AG20443 (cell line): Measurements from ENCODE around the gene AGAP1.

Experiments
- DNase-seq: peaks from one replicate; pipeline ENCODE4 v3.0.0; 2012; ENCODE audit warnings: low spot score, mixed read lengths

Gene AGAP1

GRCh38 chr2:235850289-235850688 lies 356.4 kb downstream of the AGAP1 start:
- no peak for DNase-seq

DNA sequence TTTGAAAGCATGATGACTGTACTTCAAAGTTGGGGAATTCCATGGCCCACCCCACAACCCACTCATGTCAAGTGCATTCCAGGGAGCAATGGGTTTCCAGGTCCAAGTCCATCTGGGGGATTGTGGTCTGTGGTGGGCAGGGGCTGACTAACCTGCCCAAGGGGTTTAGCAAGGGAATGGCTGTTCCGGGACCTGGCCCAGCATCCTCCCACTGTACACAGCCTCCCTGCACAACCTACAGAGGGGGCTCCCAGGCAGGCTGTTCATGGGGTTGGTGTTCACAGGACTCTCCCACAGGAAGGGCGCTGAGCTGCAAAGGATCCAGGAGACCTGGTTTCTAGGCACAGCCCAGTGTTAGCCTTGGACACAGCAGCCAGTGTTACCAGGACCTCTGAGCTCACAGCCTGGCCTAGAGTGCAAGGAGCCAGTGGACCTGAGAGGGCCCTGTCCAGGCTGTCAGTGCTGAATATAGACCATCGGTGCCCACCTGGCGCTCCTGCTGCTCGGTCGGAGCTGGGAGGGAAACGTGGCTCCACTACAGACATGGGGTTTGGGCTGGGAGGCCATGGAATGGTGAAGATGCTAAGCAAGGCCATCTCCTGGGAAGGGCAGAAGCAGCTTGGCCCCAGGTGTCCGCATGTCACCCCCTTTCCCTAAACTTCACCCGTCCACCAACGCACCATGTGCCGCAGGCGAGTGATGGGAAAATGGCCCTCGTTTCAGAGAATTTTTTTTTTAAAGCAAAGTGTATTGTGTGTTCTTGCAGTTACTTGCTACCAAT lies 357.1 kb downstream of the AGAP1 start:
- no peak for DNase-seq

DNA sequence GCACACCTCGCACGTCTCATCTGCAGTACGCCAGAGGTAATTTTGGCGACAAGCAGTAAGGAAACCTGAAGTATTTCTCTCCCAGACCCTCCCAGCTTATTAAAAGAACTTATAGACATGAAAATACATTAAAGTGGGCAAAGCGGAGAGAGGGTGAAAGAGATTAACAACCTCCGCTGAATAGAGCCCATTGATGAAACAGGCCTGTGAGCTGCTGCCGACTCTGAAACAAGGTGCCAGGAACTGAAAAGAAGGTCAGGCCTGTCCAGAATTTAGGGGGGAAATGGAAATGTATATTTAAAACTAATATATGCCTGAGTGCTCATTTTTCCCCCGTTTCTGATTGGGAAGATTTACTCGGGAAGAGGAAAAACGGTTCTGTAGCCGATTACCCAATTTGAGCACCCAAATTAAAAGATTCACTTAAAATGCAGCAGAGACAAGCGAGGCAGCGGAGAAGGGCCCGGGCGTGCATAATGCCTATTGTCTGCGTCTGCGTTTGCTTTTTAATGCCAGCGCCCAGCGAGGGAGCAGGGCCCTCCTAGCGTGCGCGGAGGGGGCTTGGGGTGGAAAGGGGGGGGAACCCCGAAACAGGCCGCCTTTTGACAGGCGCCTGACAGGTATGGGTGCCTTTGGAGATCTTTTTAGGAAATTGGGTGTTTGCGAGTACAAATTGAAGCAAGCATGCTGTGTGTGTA lies 358.1 kb downstream of the AGAP1 start:
- no peak for DNase-seq

DNA sequence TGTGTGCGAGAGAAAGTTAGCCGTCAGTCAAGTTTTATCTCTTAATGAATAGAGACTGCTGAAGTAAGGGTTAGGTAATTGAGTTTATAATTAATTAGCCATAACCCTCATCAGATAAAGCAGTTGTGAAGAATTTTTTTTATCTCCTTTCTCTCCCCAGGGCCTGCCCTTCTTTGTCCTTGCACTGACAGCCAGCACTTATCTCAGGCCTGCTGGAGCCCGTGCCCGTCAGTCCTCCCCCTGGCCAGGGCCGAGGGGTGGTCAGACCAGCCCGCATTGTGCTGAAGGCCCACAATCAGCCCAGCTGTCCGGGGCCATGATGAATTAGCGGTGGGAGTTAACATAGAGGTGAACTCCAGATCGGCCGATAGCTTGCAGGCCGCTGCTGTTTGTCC lies 358.7 kb downstream of the AGAP1 start:
- no peak for DNase-seq

- no peak for DNase-seq
These were observed 360.4 kb downstream of the AGAP1 start for GRCh38 chr2:235854276-235854675.

DNA sequence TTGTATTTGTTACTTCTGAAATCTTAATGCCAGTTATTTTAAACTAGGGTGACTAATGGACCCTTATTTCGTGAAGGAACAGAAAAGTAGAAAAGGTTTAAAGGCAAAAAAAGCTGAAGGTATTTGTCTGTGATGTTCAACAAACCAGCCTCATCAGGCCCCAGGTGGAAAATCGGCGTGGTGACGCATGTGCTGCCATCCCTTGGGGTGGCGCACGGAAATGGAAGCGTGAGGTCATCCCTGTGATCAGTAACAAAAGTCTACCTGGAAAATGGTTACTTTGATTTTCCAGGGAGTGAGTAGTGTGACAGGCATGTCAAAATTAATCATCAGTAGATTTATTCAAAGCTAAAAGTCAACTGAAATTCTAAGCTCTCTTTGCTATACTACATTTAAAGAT lies 361.2 kb downstream of the AGAP1 start:
- no peak for DNase-seq

DNA sequence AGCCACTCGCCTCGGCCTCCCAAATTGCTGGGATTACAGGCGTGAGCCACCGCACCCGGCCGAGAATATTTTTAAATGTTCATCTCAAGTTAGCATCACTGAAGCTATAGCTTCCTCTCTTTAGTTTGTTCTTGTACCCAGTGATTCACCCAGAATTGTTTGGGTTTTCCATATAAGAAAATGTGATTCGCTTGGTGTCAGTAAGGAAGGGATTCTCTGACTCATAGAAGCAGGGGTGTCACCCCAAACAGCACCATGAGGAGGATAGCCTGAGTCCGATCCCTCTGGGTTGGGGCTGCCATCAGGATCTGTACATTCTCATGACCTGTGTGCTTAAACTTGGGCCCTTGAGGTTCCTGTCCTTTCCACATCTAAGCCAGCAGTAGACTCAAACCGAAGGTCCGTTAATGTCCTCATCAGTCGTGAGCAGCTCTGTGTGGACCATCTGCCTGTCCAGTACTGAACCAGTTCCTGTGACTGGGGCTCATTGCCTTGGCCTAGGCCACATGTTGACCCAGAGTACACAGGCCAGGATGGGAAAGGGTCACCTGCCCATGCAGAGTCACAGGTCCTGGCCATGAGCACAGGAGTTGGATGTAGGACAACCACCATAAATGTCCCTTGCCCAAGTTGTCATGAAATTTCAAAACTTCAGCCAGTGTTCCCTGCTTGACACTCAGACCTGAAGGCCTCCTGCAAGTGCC lies 362.5 kb downstream of the AGAP1 start:
- no peak for DNase-seq

GRCh38 chr2:235857598-235857997 lies 363.8 kb downstream of the AGAP1 start:
- DNase-seq = no peak

DNA sequence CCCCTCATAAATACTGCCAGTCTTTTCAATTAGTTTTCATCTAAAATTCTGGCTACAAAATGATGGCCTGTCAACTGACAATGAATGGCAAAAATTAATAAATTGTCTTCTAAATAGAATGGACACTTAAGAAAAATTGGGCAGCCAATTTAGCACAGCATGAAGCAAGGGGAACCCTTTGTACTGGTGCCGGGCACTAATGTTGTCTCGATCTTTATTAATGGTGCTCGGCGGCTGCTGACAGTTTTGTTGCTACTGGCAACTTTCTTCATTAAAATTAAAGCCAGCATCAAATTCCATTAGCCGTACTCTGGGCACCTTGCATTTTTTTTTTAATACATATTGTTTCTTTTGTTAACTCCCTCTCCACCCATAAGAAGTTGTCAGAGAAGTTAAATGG lies 365.0 kb downstream of the AGAP1 start:
- no peak for DNase-seq

DNA sequence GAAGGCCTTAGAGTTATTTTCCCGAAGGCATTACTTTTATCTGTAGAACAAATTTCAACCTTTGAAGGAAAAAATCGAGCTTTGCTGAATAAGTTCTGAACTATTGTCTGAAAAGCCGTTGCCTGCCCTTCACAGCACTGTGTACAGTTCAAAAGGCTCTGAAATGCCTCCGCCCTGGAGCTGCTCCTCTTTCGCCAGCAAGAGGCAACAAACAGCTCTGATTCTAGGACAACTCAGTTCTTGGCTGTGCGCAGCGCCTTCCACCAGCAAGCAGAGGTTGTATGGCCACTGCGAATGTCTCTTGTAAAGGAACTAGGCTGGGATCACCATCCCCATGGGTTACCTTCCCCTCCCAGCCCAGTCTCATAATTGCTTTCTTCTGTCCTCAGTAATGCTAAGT lies 365.8 kb downstream of the AGAP1 start:
- no peak for DNase-seq

DNA sequence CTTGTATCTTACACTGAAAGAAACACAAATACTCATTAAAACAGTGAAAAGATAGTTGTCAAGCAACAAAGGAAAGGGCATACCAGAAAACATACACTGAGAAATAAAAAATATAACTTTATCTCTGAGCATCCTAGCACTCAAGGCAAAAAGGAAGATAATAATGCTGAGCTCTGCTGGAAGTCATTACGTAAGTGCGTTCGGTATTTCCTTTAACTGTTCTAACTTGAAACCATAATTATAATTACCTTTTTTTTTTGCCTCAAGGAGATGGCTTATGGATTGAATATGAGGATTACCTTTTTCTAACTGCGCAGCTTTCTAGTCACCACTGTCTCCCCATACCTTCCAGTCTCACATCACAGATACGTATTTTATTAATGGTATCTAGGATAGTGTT lies 366.3 kb downstream of the AGAP1 start:
- no peak for DNase-seq

DNA sequence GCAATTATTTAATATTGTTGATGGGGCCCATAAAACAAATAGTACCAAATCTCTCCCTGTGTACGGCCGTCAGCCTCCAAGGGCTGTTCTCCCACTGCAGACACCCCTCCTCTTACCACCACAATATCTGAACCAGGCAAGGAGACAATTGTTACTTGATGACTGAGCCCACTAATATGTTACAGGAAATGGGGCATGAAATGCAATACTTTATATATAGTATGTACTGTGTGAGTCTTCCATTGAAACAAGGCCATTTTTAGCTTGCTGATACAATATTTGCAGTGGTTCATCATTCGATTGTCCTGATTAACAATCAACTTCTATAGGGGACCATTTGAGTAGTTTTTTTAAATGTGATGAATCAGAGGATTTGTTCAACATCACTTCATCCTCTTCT lies 367.0 kb downstream of the AGAP1 start:
- DNase-seq = no peak

GRCh38 chr2:235861383-235861782 lies 367.5 kb downstream of the AGAP1 start:
- DNase-seq = no peak

DNA sequence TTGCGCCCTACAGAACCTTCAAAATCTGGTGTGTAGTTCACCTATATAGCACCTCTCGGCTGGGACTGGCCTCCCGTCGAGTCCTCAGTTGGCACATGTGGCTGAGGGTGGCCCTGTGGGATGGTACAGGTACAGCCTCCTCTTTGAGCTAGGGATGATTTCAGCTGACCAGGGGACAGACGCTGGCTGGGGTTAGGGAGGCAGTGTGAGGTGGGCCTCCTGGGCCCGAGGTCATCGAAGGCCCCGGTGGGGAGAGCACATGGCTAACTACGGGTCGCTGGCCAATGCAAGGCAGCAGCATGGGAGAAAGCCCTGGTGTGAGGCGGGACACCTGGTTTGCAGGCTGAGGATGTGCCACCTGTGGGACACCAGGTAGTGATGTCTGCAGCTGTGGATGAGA lies 369.6 kb downstream of the AGAP1 start:
- DNase-seq = no peak

DNA sequence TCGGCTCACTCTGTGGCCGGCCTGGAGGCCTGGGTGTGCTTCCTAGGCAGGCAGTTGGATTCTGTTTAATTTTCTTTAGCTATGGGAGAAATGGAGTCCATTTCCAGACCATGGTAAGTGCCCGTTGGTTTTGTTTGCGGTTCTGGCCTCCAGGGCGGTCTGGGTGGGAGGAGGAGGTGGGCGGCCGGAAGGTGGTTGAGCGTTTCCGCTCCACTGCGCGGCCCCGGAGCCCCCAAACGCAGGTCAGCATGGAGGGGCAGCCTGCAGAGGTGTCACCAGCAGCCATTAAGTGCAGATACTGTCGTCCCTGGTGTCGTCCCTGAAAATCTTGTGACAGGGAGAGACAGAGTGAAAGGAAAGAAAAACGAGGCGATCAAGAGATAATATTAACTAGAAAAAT lies 370.5 kb downstream of the AGAP1 start:
- DNase-seq = no peak

DNA sequence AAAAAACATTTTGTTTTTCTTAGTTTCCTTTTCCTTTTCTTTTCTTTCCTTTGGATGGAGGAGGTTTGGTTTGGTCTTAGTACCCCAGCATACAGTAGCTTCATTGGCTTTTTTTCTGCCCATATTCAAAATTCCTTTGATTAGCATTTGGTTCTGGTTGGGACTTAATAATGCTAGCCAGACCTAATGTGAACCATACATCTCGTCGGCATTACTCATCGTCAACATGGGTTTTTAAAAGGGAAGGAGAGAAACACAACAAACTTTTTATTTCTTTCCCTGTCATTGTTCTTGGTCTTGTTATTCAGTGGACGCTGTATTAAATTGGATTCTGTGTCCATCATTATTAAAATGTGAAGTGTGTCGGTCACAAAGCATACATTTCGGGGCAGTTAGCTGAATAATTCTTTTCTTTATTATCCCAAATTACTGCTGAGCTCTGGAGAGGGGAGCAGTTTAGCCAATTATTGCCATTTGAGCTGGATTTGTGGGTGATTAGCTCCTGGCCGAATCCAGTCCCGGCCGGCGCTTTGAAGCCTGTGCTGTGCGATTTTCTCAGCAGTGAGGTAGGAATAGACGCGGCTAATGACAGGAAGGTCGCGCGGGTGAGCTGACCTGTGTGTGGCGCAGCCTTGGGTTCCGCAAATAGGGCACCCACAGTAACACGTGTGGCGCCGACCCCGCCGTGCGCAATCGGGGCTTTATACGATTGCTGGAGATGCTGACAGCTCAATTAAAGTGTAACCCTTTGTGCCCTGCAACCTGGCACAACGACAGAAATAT lies 371.1 kb downstream of the AGAP1 start:
- peak; percentile 52 for DNase-seq

DNA sequence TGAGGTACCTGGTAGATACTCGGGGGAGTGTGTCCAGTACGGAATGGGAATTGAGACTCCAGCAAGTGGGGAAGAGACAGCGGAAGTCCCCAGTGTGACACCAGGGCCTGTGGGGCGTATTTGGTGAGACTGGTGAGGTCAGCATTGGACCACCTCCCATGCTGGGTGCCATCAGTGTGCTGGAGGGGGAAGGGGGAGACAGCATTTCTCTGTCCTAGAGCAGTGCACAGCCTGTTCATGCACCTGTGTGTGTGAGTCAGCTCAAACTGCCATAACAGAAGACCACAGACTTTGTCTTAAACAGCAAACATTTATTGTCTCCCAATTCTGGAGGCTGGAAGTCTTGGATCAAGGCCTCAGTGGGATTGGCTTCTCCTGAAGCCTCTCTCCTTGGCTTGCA lies 372.5 kb downstream of the AGAP1 start:
- DNase-seq = no peak

GRCh38 chr2:235868224-235868623 lies 374.4 kb downstream of the AGAP1 start:
- no peak for DNase-seq

GRCh38 chr2:235868645-235869044 lies 374.8 kb downstream of the AGAP1 start:
- no peak for DNase-seq

DNA sequence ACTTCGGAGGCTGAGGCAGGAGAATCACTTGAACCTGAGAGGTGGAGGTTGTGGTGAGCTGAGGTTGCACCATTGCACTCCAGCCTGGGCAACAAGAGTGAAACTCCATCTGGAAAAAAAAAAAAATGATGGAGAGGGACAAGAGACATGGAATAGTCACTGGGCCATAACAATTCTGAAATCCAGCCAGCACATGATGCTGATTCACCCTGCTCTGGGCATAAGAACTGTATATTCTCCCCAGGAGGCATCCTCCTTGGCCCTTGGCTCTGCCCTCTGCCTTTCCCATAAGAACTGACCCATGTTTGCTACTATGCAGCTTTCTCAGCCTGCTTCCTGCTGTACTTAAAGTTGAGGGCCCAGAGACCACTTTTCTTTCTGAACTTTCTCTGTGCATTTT lies 376.7 kb downstream of the AGAP1 start:
- no peak for DNase-seq

DNA sequence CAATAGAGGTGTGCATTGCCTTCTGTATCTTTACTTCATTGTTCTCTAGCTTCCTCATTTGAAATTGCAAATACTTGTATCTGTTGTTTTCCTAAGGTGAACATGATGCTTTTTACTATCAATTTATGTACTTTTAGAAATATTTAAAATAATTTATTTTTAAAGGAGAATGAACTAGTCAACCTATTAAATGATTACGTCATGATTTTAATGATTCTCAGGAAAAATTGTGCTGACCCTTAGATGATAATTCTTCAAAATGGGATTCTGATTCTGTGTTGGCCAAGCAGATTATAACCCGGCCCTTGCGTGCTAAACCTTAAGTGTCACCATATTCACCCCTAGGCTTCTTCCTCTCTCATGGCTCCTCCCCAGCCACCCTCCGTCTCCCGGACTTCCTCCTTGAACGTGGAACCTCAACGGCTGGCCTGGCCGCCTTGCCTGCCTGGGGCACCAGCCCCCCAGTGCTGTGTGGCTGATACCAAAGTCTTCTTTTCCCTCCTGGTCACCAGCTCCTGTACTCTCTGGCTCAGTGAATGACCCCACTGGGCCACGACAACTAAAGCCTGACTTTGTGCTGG lies 382.3 kb downstream of the AGAP1 start:
- DNase-seq = no peak

DNA sequence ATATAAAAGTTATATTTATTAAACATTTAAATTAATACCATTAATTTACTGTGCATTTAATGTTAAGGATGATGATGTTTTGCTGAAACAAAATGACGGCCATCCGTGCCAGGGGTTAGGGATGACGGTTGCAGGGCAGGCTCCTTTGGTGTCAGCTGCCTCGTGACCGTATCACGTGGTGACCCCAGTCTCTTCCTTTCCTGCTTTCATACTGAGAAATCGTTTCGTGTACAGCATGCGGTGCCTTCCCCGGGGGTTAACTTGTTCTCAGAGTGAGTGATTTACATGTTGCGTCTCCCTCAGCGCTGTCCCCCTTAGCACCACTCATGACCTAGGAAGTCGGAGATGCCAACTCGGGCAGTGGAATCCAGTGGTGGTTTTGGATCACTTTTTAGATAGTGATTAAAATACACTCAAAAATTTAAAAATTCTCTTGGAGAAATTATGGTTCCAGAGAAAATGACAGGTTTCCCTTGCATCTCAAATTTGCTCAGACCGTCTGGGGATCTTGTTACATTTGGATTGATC lies 383.5 kb downstream of the AGAP1 start:
- DNase-seq = no peak
